Choroid plexus epithelial cell (primary cell): Measurements from ENCODE around the gene TBPL2.
"Not testable (repeated sequence)": the region's sequence is repeated elsewhere in the genome, so short reads cannot be mapped to it uniquely, and the experiment has no call there.

Experiments
- DNase-seq: peaks from one replicate; pipeline ENCODE4 v3.0.0-alpha.2; 2010; ENCODE audit warnings: low read depth
- H3K4me3 ChIP-seq: 2 replicates; pipeline ENCODE4 v1.5.1; 2011; ENCODE audit warnings: low read depth, mild to moderate bottlenecking, control low read depth, low read length, moderate library complexity
- CTCF ChIP-seq: conservative IDR thresholded peaks from 2 replicates; pipeline ENCODE4 v1.5.1; 2011; ENCODE audit warnings: low read depth, mild to moderate bottlenecking, control low read depth, inconsistent platforms, low read length, moderate library complexity

TBPL2 gene

GRCh38 chr14:55470025-55470424 is 29.6 kb upstream of the TBPL2 start:
- no peak for DNase-seq
- no peak for TF ChIP-seq CTCF
- H3K4me3 ChIP-seq = no peak overlapping the region

GRCh38 chr14:55467307-55467706 is 26.9 kb upstream of the TBPL2 start:
- H3K4me3 ChIP-seq = no peak overlapping the region
- DNase-seq = no peak
- no peak for TF ChIP-seq CTCF

GRCh38 chr14:55458800-55459515 is 18.5 kb upstream of the TBPL2 start:
- H3K4me3 ChIP-seq = no peak overlapping the region
- DNase-seq = peak; percentile 44
- TF ChIP-seq CTCF = no peak

- no peak for TF ChIP-seq CTCF
- DNase-seq = no peak
- H3K4me3 ChIP-seq = no peak overlapping the region
Observed at GRCh38 chr14:55457496-55457895, 17.1 kb upstream of the TBPL2 start.

- H3K4me3 ChIP-seq, DNase-seq: not testable (repeated sequence)
Observed at GRCh38 chr14:55456411-55456810, 16.0 kb upstream of the TBPL2 start.

- DNase-seq = peak; percentile 87
- TF ChIP-seq CTCF = no peak
- no peak overlapping the region for H3K4me3 ChIP-seq
Observed at GRCh38 chr14:55454264-55455002, 14.0 kb upstream of the TBPL2 start.

GRCh38 chr14:55451950-55452349 is 11.5 kb upstream of the TBPL2 start:
- DNase-seq = no peak
- no peak for TF ChIP-seq CTCF
- no peak overlapping the region for H3K4me3 ChIP-seq
